GM12878 (cell line): Measurements from ENCODE around the gene GCLM. TPM values are rescaled to one million over a fixed set of nuclear protein-coding genes. Genes with fewer than 3 reads are reported as not detected.

Experiments
- CBX5 ChIP-seq: sonication (generic); IDR thresholded peaks from 2 replicates; pipeline ENCODE4 v1.6.1; 2016; ENCODE audit warnings: low read depth, moderate library complexity, mild to moderate bottlenecking, inconsistent platforms
- CREB1 ChIP-seq: IDR thresholded peaks from 2 replicates; pipeline ENCODE4 v1.6.1; 2012; ENCODE audit warnings: low read depth, mild to moderate bottlenecking, inconsistent platforms
- DPF2 ChIP-seq: fragments of 450-650 bp; IDR thresholded peaks from 2 replicates; pipeline ENCODE4 v1.6.1; 2017; ENCODE audit warnings: mild to moderate bottlenecking
- E4F1 ChIP-seq: fragments of 450-650 bp; IDR thresholded peaks from 2 replicates; pipeline ENCODE4 v1.6.1; 2018; ENCODE audit warnings: borderline replicate concordance, mild to moderate bottlenecking; ENCODE audit not compliant: partially characterized antibody
- EZH2 ChIP-seq: IDR thresholded peaks from 2 replicates; pipeline ENCODE4 v1.6.1; 2012; ENCODE audit warnings: low read depth, mild to moderate bottlenecking, control low read depth, inconsistent platforms, low read length, borderline replicate concordance; ENCODE audit not compliant: control insufficient read depth
- HDAC2 ChIP-seq: fragments of 200-600 bp; sonication (generic); IDR thresholded peaks from 2 replicates; pipeline ENCODE4 v1.6.1; 2017
- KLF5 ChIP-seq: fragments of 450-650 bp; IDR thresholded peaks from 2 replicates; pipeline ENCODE4 v1.6.1; 2014; ENCODE audit warnings: mild to moderate bottlenecking; ENCODE audit not compliant: partially characterized antibody
- MXI1 ChIP-seq: fragments of 150-350 bp; IDR thresholded peaks from 2 replicates; pipeline ENCODE4 v1.6.1; 2011; ENCODE audit warnings: low read depth, mild to moderate bottlenecking, inconsistent platforms, low read length, improper control_type of control experiment
- NFYA ChIP-seq: IDR thresholded peaks from 2 replicates; pipeline ENCODE4 v1.6.1; 2011; ENCODE audit warnings: low read depth, mild to moderate bottlenecking, low read length, improper control_type of control experiment, borderline replicate concordance
- POLR2A ChIP-seq: IDR thresholded peaks from 2 replicates; pipeline ENCODE4 v1.6.1; 2011; ENCODE audit warnings: low read depth, mild to moderate bottlenecking, low read length
- POLR2AphosphoS2 ChIP-seq: IDR thresholded peaks from 2 replicates; pipeline ENCODE4 v1.6.1; 2011; ENCODE audit warnings: low read depth, mild to moderate bottlenecking, low read length, improper control_type of control experiment, moderate library complexity
- POU2F2 ChIP-seq: IDR thresholded peaks from 3 replicates; pipeline ENCODE4 v1.6.1; 2011; ENCODE audit warnings: low read depth, mild to moderate bottlenecking, low read length, borderline replicate concordance
- RAD51 ChIP-seq: fragments of 450-650 bp; IDR thresholded peaks from 2 replicates; pipeline ENCODE4 v1.6.1; 2016; ENCODE audit warnings: moderate library complexity, mild to moderate bottlenecking, inconsistent platforms
- RCOR1 ChIP-seq: conservative IDR thresholded peaks from 2 replicates; pipeline ENCODE4 v1.6.1; 2012; ENCODE audit warnings: low read depth, low read length, improper control_type of control experiment
- RUNX3 ChIP-seq: IDR thresholded peaks from 2 replicates; pipeline ENCODE4 v1.6.1; 2012; ENCODE audit warnings: low read length, inconsistent platforms
- SIN3A ChIP-seq: IDR thresholded peaks from 2 replicates; pipeline ENCODE4 v1.6.1; 2012; ENCODE audit warnings: low read depth, low read length, improper control_type of control experiment
- SMC3 ChIP-seq: IDR thresholded peaks from 2 replicates; pipeline ENCODE4 v1.6.1; 2011; ENCODE audit warnings: low read length, improper control_type of control experiment, borderline replicate concordance
- STAT1 ChIP-seq: fragments of 450-650 bp; conservative IDR thresholded peaks from 2 replicates; pipeline ENCODE4 v1.6.1; 2014; ENCODE audit warnings: antibody characterized with exemption, mild to moderate bottlenecking
- STAT3 ChIP-seq: IDR thresholded peaks from 2 replicates; pipeline ENCODE4 v1.6.1; 2011; ENCODE audit warnings: low read depth, low read length, improper control_type of control experiment
- TBL1XR1 ChIP-seq: IDR thresholded peaks from 2 replicates; pipeline ENCODE4 v1.6.1; 2012; ENCODE audit warnings: low read depth, low read length, improper control_type of control experiment
- USF2 ChIP-seq: IDR thresholded peaks from 2 replicates; pipeline ENCODE4 v1.6.1; 2011; ENCODE audit warnings: low read depth, low read length, improper control_type of control experiment, borderline replicate concordance
- YY1 ChIP-seq: IDR thresholded peaks from 2 replicates; pipeline ENCODE4 v1.6.1; 2011; ENCODE audit warnings: low read depth, mild to moderate bottlenecking, low read length
- ZNF217 ChIP-seq: fragments of 450-650 bp; IDR thresholded peaks from 2 replicates; pipeline ENCODE4 v1.6.1; 2017; ENCODE audit warnings: antibody characterized with exemption, mild to moderate bottlenecking
- ZNF384 ChIP-seq: IDR thresholded peaks from 2 replicates; pipeline ENCODE4 v1.6.1; 2012; ENCODE audit warnings: low read depth, mild to moderate bottlenecking, low read length, improper control_type of control experiment, borderline replicate concordance
- ZNF622 ChIP-seq: fragments of 450-650 bp; IDR thresholded peaks from 2 replicates; pipeline ENCODE4 v1.6.1; 2017; ENCODE audit warnings: mild to moderate bottlenecking, inconsistent platforms
- polyA plus RNA-seq, 11 experiments: library from polyadenylated mRNA; depleted of rRNA in 4 of 11; unstranded in 6 of 11; stranded (reverse) in 5 of 11; fragments of >200 nt; fragmentation: Nextera tagmentation in 4 of 11; fragmentation: Illumina TruSeq in 1 of 11; extraction: Ambion mirVana in 4 of 11; extraction: Trizol in 1 of 11; gene quantifications; 1 replicate in 1 of 11; 2 replicates in 10 of 11; pipeline versions ENCODE4 v1.2.1 to v1.2.3, GENCODE V29; 2011 to 2016; ENCODE audit warnings: inconsistent platforms in 2 of 11, missing spikeins in 2 of 11, low read depth in 1 of 11
- total RNA-seq, 4 experiments: library from RNA; depleted of rRNA in 3 of 4; stranded (reverse); fragments of >200 nt in 3 of 4; fragmentation: Illumina TruSeq in 1 of 4; extraction: Trizol in 1 of 4; gene quantifications; 2 replicates each; pipeline versions ENCODE4 v1.2.1 to v1.2.3, GENCODE V29; 2013 to 2021
- TF ChIP-seq, protein P1 (sequence below): IDR thresholded peaks from 2 replicates; pipeline ENCODE4 v1.6.1; 2012; ENCODE audit warnings: low read length, inconsistent platforms
- TF ChIP-seq, protein P2 (sequence below): fragments of 450-650 bp; IDR thresholded peaks from 2 replicates; pipeline ENCODE4 v1.6.1; 2017; ENCODE audit warnings: mild to moderate bottlenecking

Gene GCLM
- total and polyA plus RNA-seq, 10 of the 15 experiments (the other 5 are each of a cell fraction or from before 2014, with no cell fraction given) = 2.6 to 17.3 (median 6.9) TPM

DNA sequence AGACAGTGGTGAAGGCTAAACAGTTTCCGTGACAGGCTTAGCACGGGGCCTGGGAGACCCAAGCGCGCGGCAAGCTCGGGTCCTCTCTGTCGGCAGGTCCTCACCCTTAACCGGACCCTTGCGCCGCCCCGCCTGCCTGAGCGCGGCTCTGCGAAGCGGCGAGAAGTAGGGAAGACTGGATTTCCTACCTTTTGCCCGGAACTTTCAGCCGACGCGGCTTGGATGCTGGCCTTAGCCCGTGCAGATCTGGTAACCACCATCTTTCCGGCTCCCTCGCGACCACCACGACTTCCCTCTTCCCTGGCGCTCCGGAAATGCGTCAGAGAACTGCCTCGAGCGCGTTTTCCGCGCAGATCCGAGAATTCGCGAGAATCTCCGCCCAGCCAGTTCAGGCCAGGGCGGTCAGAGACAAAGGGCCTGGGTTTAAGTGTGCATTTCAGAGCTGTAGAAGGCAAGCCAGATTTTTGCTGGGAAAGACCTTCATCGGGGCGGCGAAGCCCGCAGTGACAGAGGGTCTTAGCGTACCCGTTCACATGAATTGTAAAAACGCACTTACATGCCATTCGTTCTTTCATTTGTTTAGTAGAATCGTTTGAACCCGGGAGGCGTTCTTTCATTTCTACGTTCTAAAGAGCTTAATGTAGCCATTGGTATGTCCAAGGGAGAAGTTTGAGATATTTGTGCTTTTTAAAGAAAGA lies 30.2 kb downstream of the GCLM start, which contains the start of gene DNTTIP2 (continued):
- TF ChIP-seq EZH2 = no peak
- TF ChIP-seq MXI1 = peak; percentile 89
- peak; percentile 95 for TF ChIP-seq YY1
- peak; percentile 99 for TF ChIP-seq POLR2A
- TF ChIP-seq, protein P1, sequence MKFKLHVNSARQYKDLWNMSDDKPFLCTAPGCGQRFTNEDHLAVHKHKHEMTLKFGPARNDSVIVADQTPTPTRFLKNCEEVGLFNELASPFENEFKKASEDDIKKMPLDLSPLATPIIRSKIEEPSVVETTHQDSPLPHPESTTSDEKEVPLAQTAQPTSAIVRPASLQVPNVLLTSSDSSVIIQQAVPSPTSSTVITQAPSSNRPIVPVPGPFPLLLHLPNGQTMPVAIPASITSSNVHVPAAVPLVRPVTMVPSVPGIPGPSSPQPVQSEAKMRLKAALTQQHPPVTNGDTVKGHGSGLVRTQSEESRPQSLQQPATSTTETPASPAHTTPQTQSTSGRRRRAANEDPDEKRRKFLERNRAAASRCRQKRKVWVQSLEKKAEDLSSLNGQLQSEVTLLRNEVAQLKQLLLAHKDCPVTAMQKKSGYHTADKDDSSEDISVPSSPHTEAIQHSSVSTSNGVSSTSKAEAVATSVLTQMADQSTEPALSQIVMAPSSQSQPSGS = no peak
- TF ChIP-seq HDAC2 = no peak
- TF ChIP-seq STAT3 = no peak
- peak; percentile 92 for TF ChIP-seq POU2F2
- TF ChIP-seq CBX5 = 0 out of 2 replicates have a peak, but pooled peaks have one; percentile 48
- TF ChIP-seq, protein P2, sequence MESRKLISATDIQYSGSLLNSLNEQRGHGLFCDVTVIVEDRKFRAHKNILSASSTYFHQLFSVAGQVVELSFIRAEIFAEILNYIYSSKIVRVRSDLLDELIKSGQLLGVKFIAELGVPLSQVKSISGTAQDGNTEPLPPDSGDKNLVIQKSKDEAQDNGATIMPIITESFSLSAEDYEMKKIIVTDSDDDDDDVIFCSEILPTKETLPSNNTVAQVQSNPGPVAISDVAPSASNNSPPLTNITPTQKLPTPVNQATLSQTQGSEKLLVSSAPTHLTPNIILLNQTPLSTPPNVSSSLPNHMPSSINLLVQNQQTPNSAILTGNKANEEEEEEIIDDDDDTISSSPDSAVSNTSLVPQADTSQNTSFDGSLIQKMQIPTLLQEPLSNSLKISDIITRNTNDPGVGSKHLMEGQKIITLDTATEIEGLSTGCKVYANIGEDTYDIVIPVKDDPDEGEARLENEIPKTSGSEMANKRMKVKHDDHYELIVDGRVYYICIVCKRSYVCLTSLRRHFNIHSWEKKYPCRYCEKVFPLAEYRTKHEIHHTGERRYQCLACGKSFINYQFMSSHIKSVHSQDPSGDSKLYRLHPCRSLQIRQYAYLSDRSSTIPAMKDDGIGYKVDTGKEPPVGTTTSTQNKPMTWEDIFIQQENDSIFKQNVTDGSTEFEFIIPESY = no peak
- TF ChIP-seq E4F1 = peak; percentile 62
- no peak for TF ChIP-seq RAD51
- 0 out of 2 replicates have a peak, but pooled peaks have one; percentile 63 for TF ChIP-seq STAT1
- TF ChIP-seq ZNF622 = no peak
- TF ChIP-seq POLR2AphosphoS2 = peak; percentile 88; the same call in 1 of the 2 replicates
- TF ChIP-seq RUNX3 = peak; percentile 85
- TF ChIP-seq TBL1XR1 = no peak; the same call in 1 of the 2 replicates
- no peak for TF ChIP-seq ZNF217
- peak; percentile 98 for TF ChIP-seq CREB1
- no peak for TF ChIP-seq SMC3
- TF ChIP-seq DPF2 = 0 out of 2 replicates have a peak, but pooled peaks have one; percentile 40
- no peak for TF ChIP-seq ZNF384
- TF ChIP-seq SIN3A = peak; percentile 71; the same call in 1 of the 2 replicates
- peak; percentile 95 for TF ChIP-seq RCOR1
- TF ChIP-seq USF2 = no peak
- TF ChIP-seq KLF5 = no peak
- TF ChIP-seq NFYA = no peak
